Measurements from ENCODE around the gene MTMR10.

Gene MTMR10

DNA sequence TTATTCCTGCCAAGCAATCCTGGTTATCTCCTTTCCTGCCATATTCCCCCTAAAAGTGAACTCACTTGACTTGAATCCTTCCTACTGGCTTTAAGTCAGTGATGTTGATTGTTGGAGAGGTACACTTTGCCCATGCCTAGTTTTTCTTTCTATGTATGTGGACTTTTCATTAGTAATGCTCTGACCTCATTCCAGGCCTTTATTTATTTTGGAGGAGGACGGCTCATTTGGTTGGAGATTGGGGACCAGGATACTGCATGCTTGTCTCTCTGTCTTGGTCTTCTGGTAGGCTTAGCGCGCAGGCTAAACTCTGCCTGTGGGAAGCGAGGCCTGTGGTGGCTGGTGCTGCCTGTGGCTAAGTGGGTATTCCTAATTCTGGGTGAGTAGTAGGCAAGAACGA is 29.1 kb upstream of the MTMR10 start:
- no peaks in the 10 kb centered on the region for H3K36me3 ChIP-seq (ENCODE audit: insufficient read depth, low read length)
- no peak overlapping the region for H3K4me3 ChIP-seq (ENCODE audit: low read depth, low read length, poor library complexity, severe bottlenecking)
- no peak overlapping the region for H3K27ac ChIP-seq (ENCODE audit: low read depth, low read length, poor library complexity, severe bottlenecking)
- no peaks in the 10 kb centered on the region for H3K4me1 ChIP-seq (ENCODE audit: insufficient read depth, low read length, severe bottlenecking)
- TF ChIP-seq CTCF (IDR thresholded peaks at IDR 0.05; ENCODE audit: low read length) (no peak), EZH2 (IDR thresholded peaks at IDR 0.05; ENCODE audit: borderline replicate concordance, low read length) (no peak)
- no peaks in the 10 kb centered on the region for H4K20me1 ChIP-seq (ENCODE audit: insufficient read depth, low read length)
- no peak overlapping the region for H3K9ac ChIP-seq (ENCODE audit: low read length)
- H3K4me2 ChIP-seq (ENCODE audit: low read length), result no peak overlapping the region
- H3F3A ChIP-seq (ENCODE audit: insufficient read depth, low read length), result no peaks in the 10 kb centered on the region
- H3K9me3 ChIP-seq (ENCODE audit: low read length), result no peaks in the 10 kb centered on the region
- no peaks in the 10 kb centered on the region for H3K79me2 ChIP-seq (ENCODE audit: insufficient read depth, low read length)
- no peaks in the 10 kb centered on the region for H3K9me2 ChIP-seq (ENCODE audit: low read depth, low read length)
- no peaks in the 10 kb centered on the region for H3K27me3 ChIP-seq (ENCODE audit: insufficient read depth, low read length)
- no peak overlapping the region for H2AFZ ChIP-seq (ENCODE audit: low read length)

- Histone ChIP-seq H3K27ac (ENCODE audit: low read depth, low read length, poor library complexity, severe bottlenecking) (no peak overlapping the region), H3K79me2 (ENCODE audit: insufficient read depth, low read length) (no peaks in the 10 kb centered on the region), H3K9me3 (ENCODE audit: low read length) (no peaks in the 10 kb centered on the region), H3K9ac (ENCODE audit: low read length) (no peak overlapping the region), H3K4me1 (ENCODE audit: insufficient read depth, low read length, severe bottlenecking) (no peaks in the 10 kb centered on the region), H2AFZ (ENCODE audit: low read length) (no peak overlapping the region), H3K27me3 (ENCODE audit: insufficient read depth, low read length) (no peaks in the 10 kb centered on the region), H3K9me2 (ENCODE audit: low read depth, low read length) (no peaks in the 10 kb centered on the region), H3K4me3 (ENCODE audit: low read depth, low read length, poor library complexity, severe bottlenecking) (no peak overlapping the region), H3F3A (ENCODE audit: insufficient read depth, low read length) (no peaks in the 10 kb centered on the region), H3K4me2 (ENCODE audit: low read length) (no peak overlapping the region), H4K20me1 (ENCODE audit: insufficient read depth, low read length) (no peaks in the 10 kb centered on the region), H3K36me3 (ENCODE audit: insufficient read depth, low read length) (no peaks in the 10 kb centered on the region)
- TF ChIP-seq CTCF (IDR thresholded peaks at IDR 0.05; ENCODE audit: low read length) (no peak), EZH2 (IDR thresholded peaks at IDR 0.05; ENCODE audit: borderline replicate concordance, low read length) (no peak)
Observed at GRCh38 chr15:31019986-31020385, 28.6 kb upstream of the MTMR10 start.

- Histone ChIP-seq H3K4me1 (ENCODE audit: insufficient read depth, low read length, severe bottlenecking) (peaks cover 16% of the 10 kb centered on the region), H3K4me3 (ENCODE audit: low read depth, low read length, poor library complexity, severe bottlenecking) (no peak overlapping the region), H3K36me3 (ENCODE audit: insufficient read depth, low read length) (no peaks in the 10 kb centered on the region; the same call in 1 of the 2 replicates), H2AFZ (ENCODE audit: low read length) (no peak overlapping the region), H3K9ac (ENCODE audit: low read length) (no peak overlapping the region), H3K79me2 (ENCODE audit: insufficient read depth, low read length) (no peaks in the 10 kb centered on the region), H3K4me2 (ENCODE audit: low read length) (no peak overlapping the region), H3K9me2 (ENCODE audit: low read depth, low read length) (no peaks in the 10 kb centered on the region), H3K27ac (ENCODE audit: low read depth, low read length, poor library complexity, severe bottlenecking) (no peak overlapping the region), H3K27me3 (ENCODE audit: insufficient read depth, low read length) (no peaks in the 10 kb centered on the region), H3F3A (ENCODE audit: insufficient read depth, low read length) (no peaks in the 10 kb centered on the region), H4K20me1 (ENCODE audit: insufficient read depth, low read length) (no peaks in the 10 kb centered on the region), H3K9me3 (ENCODE audit: low read length) (no peaks in the 10 kb centered on the region)
- TF ChIP-seq CTCF (IDR thresholded peaks at IDR 0.05; ENCODE audit: low read length) (no peak), EZH2 (IDR thresholded peaks at IDR 0.05; ENCODE audit: borderline replicate concordance, low read length) (no peak)
Observed at GRCh38 chr15:31017311-31017710, 25.9 kb upstream of the MTMR10 start.

Measured in OCI-LY1 (cell line).